Measurements from ENCODE around the gene EPHA4.

GRCh38 chr2:221389904-221390303, 182.2 kb downstream of the EPHA4 start:
- TF ChIP-seq CTCF (IDR thresholded peaks at IDR 0.05; ENCODE audit: borderline replicate concordance, extremely low read depth, low read length, poor library complexity, severe bottlenecking), result no peak
- TF ChIP-seq EZH2 (IDR thresholded peaks at IDR 0.05; ENCODE audit: borderline replicate concordance, low read depth, low read length, severe bottlenecking), result no peak
